HepG2 (cell line): ENCODE data around the gene ZNF831. TPM values are rescaled to one million over a fixed set of nuclear protein-coding genes. Genes with fewer than 3 reads are reported as not detected.

Experiments used
- DNMT3B ChIP-seq: conservative IDR thresholded peaks from 2 replicates; pipeline ENCODE4 v1.6.1; 2016; ENCODE audit warnings: missing biosample characterization, control low read depth
- LRRFIP1 ChIP-seq: sonication (generic); formaldehyde crosslinking; conservative IDR thresholded peaks from 2 replicates; pipeline ENCODE4 v1.4.0; 2020; ENCODE audit warnings: missing genetic modification reagents
- MED13 ChIP-seq: sonication (generic); formaldehyde crosslinking; IDR thresholded peaks from 2 replicates; pipeline ENCODE4 v1.5.0; 2020; ENCODE audit warnings: missing genetic modification reagents
- MIER3 ChIP-seq: IDR thresholded peaks from 2 replicates; pipeline ENCODE4 v1.6.1; 2016; ENCODE audit warnings: missing compliant biosample characterization, borderline replicate concordance
- NPAS2 ChIP-seq: sonication (generic); formaldehyde crosslinking; IDR thresholded peaks from 2 replicates; pipeline ENCODE4 v1.8.0; 2022; ENCODE audit warnings: mild to moderate bottlenecking, missing genetic modification reagents, borderline replicate concordance
- NR2C2 ChIP-seq: sonication (generic); formaldehyde crosslinking; IDR thresholded peaks from 2 replicates; pipeline ENCODE4 v1.4.0; 2020; ENCODE audit warnings: missing genetic modification reagents, mild to moderate bottlenecking, moderate library complexity, borderline replicate concordance
- RBAK ChIP-seq: sonication (generic); formaldehyde crosslinking; IDR thresholded peaks from 2 replicates; pipeline ENCODE4 v1.5.1; 2020; ENCODE audit warnings: mild to moderate bottlenecking, missing genetic modification reagents
- ZFYVE20 ChIP-seq: sonication (generic); formaldehyde crosslinking; IDR thresholded peaks from 2 replicates; pipeline ENCODE4 v1.8.0; 2023; ENCODE audit warnings: low read depth, mild to moderate bottlenecking, moderate library complexity, missing genetic modification reagents, borderline replicate concordance
- ZNF329 ChIP-seq: sonication (generic); formaldehyde crosslinking; IDR thresholded peaks from 2 replicates; pipeline ENCODE4 v1.9.0; 2021; ENCODE audit warnings: low read depth, mild to moderate bottlenecking, missing genetic modification reagents
- ZNF432 ChIP-seq: sonication (generic); formaldehyde crosslinking; IDR thresholded peaks from 2 replicates; pipeline ENCODE4 v1.5.0; 2020; ENCODE audit warnings: missing genetic modification reagents, mild to moderate bottlenecking, borderline replicate concordance
- ZNF558 ChIP-seq: sonication (generic); formaldehyde crosslinking; IDR thresholded peaks from 2 replicates; pipeline ENCODE4 v1.9.0; 2022; ENCODE audit warnings: mild to moderate bottlenecking, missing genetic modification reagents, borderline replicate concordance
- ZNF724P ChIP-seq: sonication (generic); formaldehyde crosslinking; IDR thresholded peaks from 2 replicates; pipeline ENCODE4 v1.8.0; 2022; ENCODE audit warnings: missing genetic modification reagents, borderline replicate concordance
- polyA plus RNA-seq, 8 experiments: library from polyadenylated mRNA; depleted of rRNA in 3 of 8; stranded (reverse) in 7 of 8; unstranded in 1 of 8; fragments of >200 nt; fragmentation: Illumina TruSeq in 4 of 8; extraction: Trizol in 4 of 8; gene quantifications; 2 replicates each; pipeline versions ENCODE4 v1.2.1 to v1.2.3, GENCODE V29; 2011 to 2016; ENCODE audit warnings: low read depth in 4 of 8, missing spikeins in 1 of 8, mixed read lengths in 1 of 8; ENCODE audit not compliant: insufficient read depth in 1 of 8
- total RNA-seq, 5 experiments: library from RNA; depleted of rRNA; stranded (reverse); fragments of >200 nt; fragmentation: Illumina TruSeq; extraction: Trizol; gene quantifications; 2 replicates each; pipeline ENCODE4 v1.2.3, GENCODE V29; 2016; ENCODE audit warnings: low read depth in 1 of 5
- TF ChIP-seq, protein P1 (sequence below): sonication (generic); formaldehyde crosslinking; IDR thresholded peaks from 2 replicates; pipeline ENCODE4 v1.4.0; 2020; ENCODE audit warnings: mild to moderate bottlenecking, missing genetic modification reagents
- TF ChIP-seq, protein P2 (sequence below): sonication (generic); formaldehyde crosslinking; IDR thresholded peaks from 2 replicates; pipeline ENCODE4 v1.9.0; 2021; ENCODE audit warnings: missing genetic modification reagents, borderline replicate concordance
- TF ChIP-seq, protein P3 (sequence below): sonication (generic); formaldehyde crosslinking; conservative IDR thresholded peaks from 2 replicates; pipeline ENCODE4 v1.4.0; 2020; ENCODE audit warnings: missing genetic modification reagents

ZNF831 gene
- total and polyA plus RNA-seq, 2 of the 13 experiments (the other 11 are each of a cell fraction or from before 2014, with no cell fraction given), result not detected

DNA sequence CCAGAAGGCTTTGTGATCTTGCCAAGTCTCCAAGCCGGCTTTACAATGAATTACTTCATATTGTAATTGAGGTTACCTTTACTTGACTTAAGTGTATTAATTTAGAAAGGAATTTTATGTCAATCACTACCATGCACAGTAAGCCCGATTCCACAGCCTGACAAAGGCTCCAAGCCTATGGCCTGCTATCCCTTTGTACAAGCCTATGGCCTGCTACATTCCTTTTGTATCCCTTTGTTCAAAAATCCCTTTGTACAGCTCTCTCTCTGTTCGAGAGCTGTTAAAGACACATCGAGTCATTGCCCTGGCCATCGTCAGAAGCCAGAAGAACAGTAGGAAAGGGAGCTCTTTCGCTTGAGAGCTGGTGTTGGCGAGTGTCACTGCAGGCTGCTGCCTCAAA, 134.1 kb downstream of the ZNF831 start (continued):
- TF ChIP-seq, protein P1, sequence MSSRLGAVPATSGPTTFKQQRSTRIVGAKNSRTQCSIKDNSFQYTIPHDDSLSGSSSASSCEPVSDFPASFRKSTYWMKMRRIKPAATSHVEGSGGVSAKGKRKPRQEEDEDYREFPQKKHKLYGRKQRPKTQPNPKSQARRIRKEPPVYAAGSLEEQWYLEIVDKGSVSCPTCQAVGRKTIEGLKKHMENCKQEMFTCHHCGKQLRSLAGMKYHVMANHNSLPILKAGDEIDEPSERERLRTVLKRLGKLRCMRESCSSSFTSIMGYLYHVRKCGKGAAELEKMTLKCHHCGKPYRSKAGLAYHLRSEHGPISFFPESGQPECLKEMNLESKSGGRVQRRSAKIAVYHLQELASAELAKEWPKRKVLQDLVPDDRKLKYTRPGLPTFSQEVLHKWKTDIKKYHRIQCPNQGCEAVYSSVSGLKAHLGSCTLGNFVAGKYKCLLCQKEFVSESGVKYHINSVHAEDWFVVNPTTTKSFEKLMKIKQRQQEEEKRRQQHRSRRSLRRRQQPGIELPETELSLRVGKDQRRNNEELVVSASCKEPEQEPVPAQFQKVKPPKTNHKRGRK (CRISPR knock-in tag), result no peak
- no peak for TF ChIP-seq ZFYVE20 (CRISPR knock-in tag)
- TF ChIP-seq DNMT3B (CRISPR knock-in tag), result no peak
- TF ChIP-seq ZNF724P (CRISPR knock-in tag), result no peak
- TF ChIP-seq, protein P2, sequence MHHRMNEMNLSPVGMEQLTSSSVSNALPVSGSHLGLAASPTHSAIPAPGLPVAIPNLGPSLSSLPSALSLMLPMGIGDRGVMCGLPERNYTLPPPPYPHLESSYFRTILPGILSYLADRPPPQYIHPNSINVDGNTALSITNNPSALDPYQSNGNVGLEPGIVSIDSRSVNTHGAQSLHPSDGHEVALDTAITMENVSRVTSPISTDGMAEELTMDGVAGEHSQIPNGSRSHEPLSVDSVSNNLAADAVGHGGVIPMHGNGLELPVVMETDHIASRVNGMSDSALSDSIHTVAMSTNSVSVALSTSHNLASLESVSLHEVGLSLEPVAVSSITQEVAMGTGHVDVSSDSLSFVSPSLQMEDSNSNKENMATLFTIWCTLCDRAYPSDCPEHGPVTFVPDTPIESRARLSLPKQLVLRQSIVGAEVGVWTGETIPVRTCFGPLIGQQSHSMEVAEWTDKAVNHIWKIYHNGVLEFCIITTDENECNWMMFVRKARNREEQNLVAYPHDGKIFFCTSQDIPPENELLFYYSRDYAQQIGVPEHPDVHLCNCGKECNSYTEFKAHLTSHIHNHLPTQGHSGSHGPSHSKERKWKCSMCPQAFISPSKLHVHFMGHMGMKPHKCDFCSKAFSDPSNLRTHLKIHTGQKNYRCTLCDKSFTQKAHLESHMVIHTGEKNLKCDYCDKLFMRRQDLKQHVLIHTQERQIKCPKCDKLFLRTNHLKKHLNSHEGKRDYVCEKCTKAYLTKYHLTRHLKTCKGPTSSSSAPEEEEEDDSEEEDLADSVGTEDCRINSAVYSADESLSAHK (CRISPR knock-in tag), result no peak
- no peak for TF ChIP-seq ZNF558 (CRISPR knock-in tag)
- TF ChIP-seq MIER3 (CRISPR knock-in tag), result no peak
- TF ChIP-seq ZNF329 (CRISPR knock-in tag), result no peak
- TF ChIP-seq MED13 (CRISPR knock-in tag), result no peak
- no peak for TF ChIP-seq RBAK
- TF ChIP-seq NPAS2 (CRISPR knock-in tag), result no peak
- TF ChIP-seq LRRFIP1, result no peak
- TF ChIP-seq NR2C2 (CRISPR knock-in tag), result no peak
- TF ChIP-seq, protein P3, sequence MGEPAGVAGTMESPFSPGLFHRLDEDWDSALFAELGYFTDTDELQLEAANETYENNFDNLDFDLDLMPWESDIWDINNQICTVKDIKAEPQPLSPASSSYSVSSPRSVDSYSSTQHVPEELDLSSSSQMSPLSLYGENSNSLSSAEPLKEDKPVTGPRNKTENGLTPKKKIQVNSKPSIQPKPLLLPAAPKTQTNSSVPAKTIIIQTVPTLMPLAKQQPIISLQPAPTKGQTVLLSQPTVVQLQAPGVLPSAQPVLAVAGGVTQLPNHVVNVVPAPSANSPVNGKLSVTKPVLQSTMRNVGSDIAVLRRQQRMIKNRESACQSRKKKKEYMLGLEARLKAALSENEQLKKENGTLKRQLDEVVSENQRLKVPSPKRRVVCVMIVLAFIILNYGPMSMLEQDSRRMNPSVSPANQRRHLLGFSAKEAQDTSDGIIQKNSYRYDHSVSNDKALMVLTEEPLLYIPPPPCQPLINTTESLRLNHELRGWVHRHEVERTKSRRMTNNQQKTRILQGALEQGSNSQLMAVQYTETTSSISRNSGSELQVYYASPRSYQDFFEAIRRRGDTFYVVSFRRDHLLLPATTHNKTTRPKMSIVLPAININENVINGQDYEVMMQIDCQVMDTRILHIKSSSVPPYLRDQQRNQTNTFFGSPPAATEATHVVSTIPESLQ, result no peak
- TF ChIP-seq ZNF432 (CRISPR knock-in tag), result no peak
